ENCODE results near the gene RASAL3. TPM values are rescaled to one million over a fixed set of nuclear protein-coding genes. Genes with fewer than 3 reads are reported as not detected.

Gene RASAL3
- total and polyA plus RNA-seq, 12 donors, result 0.19 to 6.6 (median 0.85) TPM

DNA sequence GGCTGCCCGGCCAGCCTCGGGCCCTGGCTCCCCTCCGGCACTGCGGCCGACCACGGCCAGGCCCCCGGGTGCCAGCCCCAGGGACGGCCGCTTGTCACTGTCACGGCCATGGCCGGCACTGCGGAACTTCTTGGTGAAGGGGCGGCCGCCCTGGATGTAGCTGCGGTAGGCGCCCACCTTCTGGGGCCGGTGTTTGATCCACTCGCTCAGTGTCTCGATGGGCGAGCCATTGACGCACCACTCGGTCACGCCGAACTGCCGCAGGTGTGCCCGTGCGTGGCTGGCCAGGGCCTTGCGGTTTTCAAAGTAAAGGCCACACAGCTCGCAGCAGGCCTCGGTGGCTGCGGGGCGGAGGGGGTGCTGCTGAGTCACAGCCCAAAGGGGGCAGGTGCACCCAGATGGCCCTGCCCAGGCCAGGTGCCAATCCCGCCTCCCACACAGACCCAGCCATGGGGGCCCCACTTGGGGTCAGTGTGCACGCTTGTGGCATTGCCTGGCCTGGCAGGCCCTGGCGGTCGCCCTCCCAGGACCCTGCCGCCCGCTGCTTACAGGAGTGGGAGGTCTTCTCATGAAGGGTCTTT is 39.6 kb downstream of the RASAL3 start:
- H3K27me3 ChIP-seq, result no peaks in the 10 kb centered on the region
- peaks cover 3 to 40% (median 24%) of the 10 kb centered on the region in 9 donors for H3K4me1 ChIP-seq
- ATAC-seq (no peak), DNase-seq (no peak)
- peaks cover 0 to 80% (median 41%) of the 10 kb centered on the region in 9 donors for H3K36me3 ChIP-seq
- no peak overlapping the region for H3K27ac ChIP-seq
- intact Hi-C loops (cut with DNase I), result loop anchor here in 1 of 10 donors (5.0 kb wide), 1 partner anchor 157 kb away; no protein-coding TSS in a partner anchor
- TF ChIP-seq, protein P1, sequence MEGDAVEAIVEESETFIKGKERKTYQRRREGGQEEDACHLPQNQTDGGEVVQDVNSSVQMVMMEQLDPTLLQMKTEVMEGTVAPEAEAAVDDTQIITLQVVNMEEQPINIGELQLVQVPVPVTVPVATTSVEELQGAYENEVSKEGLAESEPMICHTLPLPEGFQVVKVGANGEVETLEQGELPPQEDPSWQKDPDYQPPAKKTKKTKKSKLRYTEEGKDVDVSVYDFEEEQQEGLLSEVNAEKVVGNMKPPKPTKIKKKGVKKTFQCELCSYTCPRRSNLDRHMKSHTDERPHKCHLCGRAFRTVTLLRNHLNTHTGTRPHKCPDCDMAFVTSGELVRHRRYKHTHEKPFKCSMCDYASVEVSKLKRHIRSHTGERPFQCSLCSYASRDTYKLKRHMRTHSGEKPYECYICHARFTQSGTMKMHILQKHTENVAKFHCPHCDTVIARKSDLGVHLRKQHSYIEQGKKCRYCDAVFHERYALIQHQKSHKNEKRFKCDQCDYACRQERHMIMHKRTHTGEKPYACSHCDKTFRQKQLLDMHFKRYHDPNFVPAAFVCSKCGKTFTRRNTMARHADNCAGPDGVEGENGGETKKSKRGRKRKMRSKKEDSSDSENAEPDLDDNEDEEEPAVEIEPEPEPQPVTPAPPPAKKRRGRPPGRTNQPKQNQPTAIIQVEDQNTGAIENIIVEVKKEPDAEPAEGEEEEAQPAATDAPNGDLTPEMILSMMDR (IDR thresholded peaks at IDR 0.05), result no peak
- WGBS, 2 donors, result 96 to 98% methylated on average over 36 to 38 of the region's 38 CpGs
- H3K4me3 ChIP-seq, result no peak overlapping the region
- H3K9me3 ChIP-seq, result peaks cover 0 to 7% (median 0%) of the 10 kb centered on the region in 11 donors

DNA sequence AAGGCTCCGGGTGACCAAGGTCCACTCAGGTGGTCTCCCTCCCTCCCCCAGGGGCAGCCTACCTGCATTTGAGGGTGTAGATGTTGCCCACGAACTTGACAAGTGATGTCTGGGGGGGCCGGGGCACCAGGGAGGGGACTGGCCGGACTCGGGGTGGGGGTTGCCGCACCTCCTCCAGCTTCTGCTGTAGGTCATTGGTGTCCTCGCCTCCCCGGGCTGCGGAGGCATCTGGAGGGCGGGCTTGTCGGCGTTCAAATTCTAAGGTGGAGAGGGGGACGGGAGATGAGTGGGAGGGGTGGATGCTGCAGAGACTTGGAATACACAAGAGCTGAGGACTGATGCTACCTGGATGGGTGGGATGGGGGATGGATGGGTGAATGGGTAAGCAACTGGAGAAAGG is 40.2 kb downstream of the RASAL3 start:
- TF ChIP-seq, protein P1 (IDR thresholded peaks at IDR 0.05), result no peak
- H3K4me1 ChIP-seq, result peaks cover 3 to 40% (median 20%) of the 10 kb centered on the region in 9 donors
- ATAC-seq (no peak), DNase-seq (no peak)
- no peak overlapping the region for H3K27ac ChIP-seq
- H3K36me3 ChIP-seq, result peaks cover 0 to 73% (median 41%) of the 10 kb centered on the region in 9 donors
- no peak overlapping the region for H3K4me3 ChIP-seq
- no peaks in the 10 kb centered on the region for H3K27me3 ChIP-seq
- peaks cover 0 to 7% (median 0%) of the 10 kb centered on the region in 11 donors for H3K9me3 ChIP-seq
- intact Hi-C loops (cut with DNase I), result loop anchor here in 1 of 10 donors (5.0 kb wide), 1 partner anchor 157 kb away; no protein-coding TSS in a partner anchor
- 97 to 99% methylated on average over 13 of the region's 13 CpGs for WGBS, 2 donors

DNA sequence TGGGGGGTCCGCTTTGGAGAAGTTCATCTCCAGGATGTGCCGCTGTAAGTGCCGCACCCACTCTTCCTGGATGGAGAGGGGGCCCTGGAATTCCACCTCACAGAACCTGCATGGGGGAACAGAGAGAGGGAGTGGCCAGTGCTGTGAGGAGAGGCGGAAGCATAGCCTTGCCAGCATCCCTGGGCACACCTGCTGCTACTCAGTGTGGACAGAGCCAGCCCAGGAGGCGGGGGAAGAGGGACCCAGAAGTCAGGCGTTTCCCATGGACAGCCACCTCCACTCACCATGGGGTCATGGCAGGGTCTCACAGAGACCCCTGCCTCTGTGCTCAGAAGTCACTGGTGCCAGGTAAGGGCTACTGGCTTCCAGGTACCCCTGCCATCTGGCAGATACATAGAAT is 41.2 kb downstream of the RASAL3 start:
- Histone ChIP-seq H3K27ac (no peak overlapping the region), H3K4me1 (peaks cover 3 to 31% (median 14%) of the 10 kb centered on the region in 9 donors), H3K4me3 (no peak overlapping the region), H3K27me3 (no peaks in the 10 kb centered on the region), H3K9me3 (peaks cover 0 to 7% (median 0%) of the 10 kb centered on the region in 11 donors), H3K36me3 (peaks cover 0 to 64% (median 41%) of the 10 kb centered on the region in 9 donors)
- DNase-seq, result no peak
- TF ChIP-seq, protein P1 (IDR thresholded peaks at IDR 0.05), result no peak
- ATAC-seq, result no peak
- intact Hi-C loops (cut with DNase I), result loop anchor here in 1 of 10 donors (5.0 kb wide), 1 partner anchor 156 kb away; no protein-coding TSS in a partner anchor
- WGBS, 2 donors, result 98% methylated on average over 6 of the region's 6 CpGs

DNA sequence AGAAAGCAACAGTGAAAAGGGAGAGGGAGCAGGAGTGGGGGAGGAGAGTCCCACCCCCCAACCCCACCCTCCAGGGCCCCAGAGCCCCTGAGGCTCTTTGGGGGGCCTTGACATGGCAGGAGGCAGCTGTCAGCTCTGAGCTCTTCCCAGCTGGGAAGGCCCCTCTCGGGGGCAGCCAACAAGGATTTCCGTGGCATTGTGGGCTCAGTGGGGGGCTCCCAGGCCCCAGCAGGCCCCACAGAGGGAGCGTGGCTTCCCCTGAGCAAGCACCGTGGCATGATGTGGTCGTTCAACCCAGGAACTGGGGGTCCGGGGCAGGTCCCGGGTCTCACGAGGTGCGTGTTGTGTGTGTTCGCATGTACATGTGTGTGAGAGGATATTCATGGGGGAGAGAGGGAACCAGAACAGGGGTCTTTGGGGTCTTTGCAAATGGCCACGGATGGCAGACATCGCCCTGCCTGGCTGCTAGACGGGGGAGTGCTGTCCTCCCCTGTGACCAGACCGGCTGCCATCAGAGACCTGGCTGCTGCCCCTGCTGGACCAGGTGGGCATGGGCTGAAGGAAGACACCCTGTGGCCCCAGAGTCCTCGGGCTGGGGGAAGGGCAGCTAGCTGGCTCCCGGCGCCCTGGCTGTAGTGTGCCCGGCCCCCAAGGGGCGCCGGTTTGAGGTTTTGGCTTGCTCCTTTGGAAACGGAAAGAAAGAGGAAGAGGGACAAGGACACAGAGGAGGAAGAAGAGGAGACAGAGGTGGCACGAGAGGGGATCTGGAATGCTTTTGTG is 41.9 kb downstream of the RASAL3 start:
- Histone ChIP-seq H3K36me3 (peaks cover 0 to 58% (median 41%) of the 10 kb centered on the region in 9 donors), H3K4me3 (peak overlapping the region in 1 of 10 donors; percentile 8), H3K27me3 (no peaks in the 10 kb centered on the region), H3K4me1 (peaks cover 3 to 38% (median 18%) of the 10 kb centered on the region in 9 donors), H3K27ac (peak overlapping the region in 8 of 10 donors; percentile 31 to 53 (median 42)), H3K9me3 (peaks cover 0 to 7% (median 0%) of the 10 kb centered on the region in 11 donors)
- DNase-seq (no peak), ATAC-seq (no peak)
- intact Hi-C loops (cut with DNase I), result loop anchor here in 1 of 10 donors (5.0 kb wide), 1 partner anchor 155 kb away; no protein-coding TSS in a partner anchor
- 89 to 92% methylated on average over 22 of the region's 22 CpGs for WGBS, 2 donors
- TF ChIP-seq, protein P1 (IDR thresholded peaks at IDR 0.05), result no peak

Measured in heart right ventricle (tissue), 16 donors.